Middle frontal gyrus (tissue), 1 donor: ENCODE measurements around the gene UCHL5.
"Not testable (repeated sequence)": the region's sequence is repeated elsewhere in the genome, so short reads cannot be mapped to it uniquely, and the experiment has no call there.

Experiments used
- DNase-seq: peaks from one replicate; pipeline ENCODE4 v3.0.0-alpha.2; 2015; ENCODE audit warnings: low spot score; ENCODE audit errors: extremely low spot score

The UCHL5 gene

DNA sequence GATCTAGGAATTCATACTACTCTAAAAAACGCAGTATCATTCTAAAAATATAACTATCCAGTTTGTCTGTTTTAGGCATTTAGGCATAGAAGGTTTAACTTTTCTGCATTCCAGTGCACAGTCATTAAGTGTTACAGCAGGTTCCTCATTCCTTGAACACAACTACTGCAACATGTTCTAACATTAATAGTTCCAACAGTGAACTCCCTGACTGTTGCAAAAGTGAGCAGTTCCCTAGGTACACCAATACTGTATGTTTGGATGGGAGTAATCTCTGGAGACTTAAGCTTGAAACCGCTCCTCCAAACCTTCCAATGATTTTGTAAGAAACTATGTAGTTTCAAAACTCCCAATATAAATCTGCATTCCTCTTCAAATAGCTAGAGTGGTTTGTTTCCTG lies 46.2 kb downstream of the UCHL5 start:
- DNase-seq: no peak

DNA sequence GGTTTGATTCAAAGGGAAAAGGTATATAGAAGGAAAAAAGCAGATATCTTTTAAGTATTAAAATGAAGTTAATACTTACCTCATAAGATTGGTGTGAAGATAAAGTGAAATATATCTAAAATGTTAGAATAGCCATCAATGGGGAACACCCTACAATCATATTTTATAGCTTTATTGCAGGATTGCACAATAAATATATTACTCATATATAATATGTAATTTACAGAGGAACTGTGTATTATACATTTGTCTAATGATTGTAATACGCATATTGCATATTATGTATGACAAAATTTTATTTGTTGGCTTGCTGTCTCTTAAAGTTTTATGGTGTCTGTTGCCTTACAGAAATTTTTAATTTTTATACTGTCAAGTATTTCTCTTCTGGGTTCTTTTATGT lies 47.8 kb downstream of the UCHL5 start:
- no peak for DNase-seq

DNA sequence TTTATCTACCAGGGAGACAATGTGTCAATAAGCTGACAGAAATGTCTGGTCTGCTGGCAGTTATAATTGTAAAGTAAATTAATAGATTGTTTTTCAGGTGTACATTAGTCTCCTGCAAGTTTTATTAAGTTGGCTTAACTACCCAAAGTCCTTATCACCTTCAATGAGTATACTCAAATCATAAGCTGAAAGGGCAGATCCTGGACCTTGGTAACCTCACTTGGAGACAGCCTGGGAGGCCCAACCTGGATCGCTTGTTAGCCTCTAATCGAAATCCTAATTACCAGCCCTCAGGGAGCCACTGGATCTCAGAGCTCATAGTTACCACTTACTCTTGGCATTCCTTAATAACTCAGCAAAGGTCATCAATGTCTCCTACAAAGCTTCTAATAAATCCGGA lies 49.7 kb downstream of the UCHL5 start:
- no peak for DNase-seq

DNA sequence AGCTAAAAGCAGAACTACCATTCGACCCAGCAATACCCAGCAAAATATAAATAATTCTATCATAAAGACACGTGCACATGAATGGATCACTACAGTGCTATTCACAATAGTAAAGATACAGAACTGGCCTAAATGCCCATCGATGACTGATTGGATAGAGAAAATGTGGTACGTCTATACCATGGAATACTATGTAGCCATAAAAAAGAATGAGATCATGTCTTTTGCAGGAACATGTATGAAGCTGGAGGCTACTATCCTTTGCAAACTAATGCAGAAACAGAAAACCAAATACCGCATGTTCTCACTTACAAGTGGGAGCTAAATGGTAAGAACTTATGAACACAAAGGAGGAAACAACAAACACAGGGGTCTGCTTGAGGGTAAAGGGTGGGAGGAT lies 53.4 kb downstream of the UCHL5 start:
- no peak for DNase-seq

DNA sequence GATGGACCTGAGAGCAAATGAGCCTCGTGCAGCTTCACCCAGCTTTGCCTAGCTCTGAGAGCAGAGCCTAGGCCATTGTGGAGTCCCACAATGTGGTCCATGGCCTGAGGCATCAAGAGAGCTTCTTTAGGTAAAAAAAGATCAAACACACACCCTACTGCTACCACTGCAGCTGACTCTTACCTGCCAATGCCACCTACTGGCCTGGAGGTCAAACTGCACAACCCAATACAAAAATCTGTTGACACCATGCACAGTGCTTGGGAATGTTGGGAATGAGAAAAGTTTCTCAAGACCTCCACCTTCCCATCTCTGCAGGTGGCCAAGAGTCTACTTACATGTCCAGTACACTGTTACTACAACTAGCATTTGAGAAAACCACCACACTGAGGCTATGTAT lies 60.6 kb downstream of the UCHL5 start:
- no peak for DNase-seq

DNA sequence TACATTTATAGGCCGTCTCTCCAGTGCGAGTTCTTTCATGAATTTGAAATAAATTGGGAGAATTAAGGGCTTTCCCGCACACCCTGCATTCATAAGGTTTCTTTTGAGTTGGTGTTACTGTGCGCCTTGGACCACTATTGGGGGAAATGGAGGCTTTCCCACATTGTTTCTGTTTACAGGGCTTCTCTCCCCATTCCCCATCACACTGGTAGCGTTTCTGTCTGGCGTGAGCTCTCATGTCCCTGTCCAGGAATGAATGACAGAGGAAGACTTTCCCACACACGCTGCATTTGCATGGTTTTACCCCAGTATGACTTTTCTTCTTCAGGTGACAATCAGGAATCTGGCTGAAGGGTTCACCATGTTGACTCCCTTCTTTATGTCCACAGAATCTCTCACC lies 65.0 kb downstream of the UCHL5 start:
- DNase-seq: no peak

DNA sequence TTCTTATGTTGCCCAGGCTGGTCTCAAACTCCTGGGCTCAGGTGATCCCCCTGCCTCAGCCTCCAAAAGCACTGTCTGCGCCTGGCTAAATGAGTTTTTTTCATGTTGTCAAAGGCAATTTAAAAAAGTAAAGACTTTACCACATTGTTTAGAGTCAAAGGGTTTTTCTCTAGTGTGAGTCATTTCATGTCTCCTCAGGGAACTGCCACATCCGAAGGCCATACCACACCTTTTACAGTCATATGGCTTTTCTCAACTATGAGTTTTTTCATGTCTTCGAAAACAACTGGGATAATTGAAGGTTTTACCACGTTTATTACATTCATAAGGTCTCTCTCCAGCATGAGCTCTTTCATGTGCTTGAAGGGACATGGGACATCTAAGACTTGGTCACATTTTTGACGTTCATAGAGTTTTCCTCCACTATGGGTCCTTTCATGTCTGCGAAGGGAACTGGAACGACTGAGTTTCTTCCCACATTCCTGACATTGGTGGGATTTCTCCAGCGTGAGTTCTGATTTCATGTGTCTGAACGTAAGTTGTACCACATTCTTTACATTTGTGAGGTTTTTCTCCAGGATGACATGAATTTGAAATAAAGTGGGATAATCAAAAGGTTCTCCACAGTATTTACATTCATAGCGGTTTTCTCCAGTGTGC lies 65.6 kb downstream of the UCHL5 start:
- DNase-seq: no peak

DNA sequence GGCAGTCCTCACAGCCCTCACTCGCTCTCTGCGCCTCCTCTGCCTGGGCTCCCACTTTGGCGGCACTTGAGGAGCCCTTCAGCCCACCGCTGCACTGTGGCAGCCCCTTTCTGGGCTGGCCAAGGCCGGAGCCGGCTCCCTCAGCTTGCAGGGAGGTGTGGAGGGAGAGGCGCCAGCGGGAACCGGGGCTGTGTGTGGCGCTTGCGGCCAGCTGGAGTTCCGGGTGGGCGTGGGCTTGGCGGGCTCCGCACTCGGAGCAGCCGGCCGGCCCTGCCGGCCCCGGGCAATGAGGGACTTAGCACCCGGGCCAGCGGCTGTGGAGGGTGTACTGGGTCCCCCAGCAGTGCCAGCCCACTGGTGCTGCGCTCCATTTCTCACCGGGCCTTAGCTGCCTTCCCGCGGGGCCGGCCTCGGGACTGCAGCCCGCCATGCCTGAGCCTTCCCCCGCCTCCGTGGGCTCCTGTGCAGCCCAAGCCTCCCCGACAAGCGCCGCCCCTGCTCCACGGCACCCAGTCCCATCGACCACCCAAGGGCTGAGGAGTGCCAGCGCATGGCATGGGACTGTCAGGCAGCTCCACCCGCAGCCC lies 72.3 kb downstream of the UCHL5 start:
- not testable (repeated sequence) for DNase-seq

DNA sequence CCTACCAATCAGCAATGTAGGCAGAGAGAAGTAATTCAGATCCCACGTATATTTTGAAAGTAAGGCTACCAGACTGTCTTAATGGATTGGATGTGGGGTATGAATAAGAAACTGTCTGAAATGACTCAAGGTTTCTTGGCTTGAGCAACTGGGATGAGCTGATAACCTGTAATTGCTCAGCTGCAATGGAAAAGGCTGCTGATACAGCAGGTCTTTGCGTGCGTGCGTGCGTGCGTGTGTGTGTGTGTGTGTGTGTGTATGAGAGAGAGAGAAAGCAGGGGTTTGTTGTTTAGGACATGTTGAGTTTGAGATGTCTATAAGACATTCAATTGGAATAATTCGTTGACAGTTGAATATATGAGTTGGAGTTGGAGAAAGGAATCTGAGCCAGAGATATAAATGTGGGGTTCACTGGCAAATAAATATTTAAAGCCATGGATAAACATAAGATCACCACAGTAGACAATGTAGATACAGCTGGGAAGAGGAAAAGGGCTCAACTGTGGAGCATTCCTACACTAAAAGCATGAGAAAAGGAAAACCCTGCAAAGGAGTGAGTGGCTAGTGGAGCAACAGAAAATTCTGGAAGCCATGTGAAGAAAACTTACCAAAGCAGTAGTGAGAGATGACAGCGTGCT lies 72.9 kb downstream of the UCHL5 start:
- DNase-seq: no peak

DNA sequence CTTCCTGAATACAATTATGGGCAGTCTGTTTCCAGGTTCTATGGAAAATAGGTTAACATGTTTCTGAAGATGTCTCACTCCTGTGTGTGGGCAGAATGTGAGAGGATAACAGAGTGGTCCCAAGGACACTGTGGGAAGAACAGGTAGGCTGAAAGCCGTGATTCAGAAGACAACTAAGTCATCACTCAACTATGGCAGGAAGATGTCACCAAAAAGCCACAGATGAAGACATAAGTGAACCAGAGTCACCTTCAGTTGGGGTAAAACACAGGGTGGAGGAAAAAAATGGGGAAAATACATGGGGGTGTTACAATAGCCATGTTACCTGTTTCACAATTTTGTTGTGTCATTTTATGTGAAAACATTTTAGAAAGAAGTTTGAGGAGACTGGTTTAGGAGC lies 75.1 kb downstream of the UCHL5 start:
- no peak for DNase-seq

DNA sequence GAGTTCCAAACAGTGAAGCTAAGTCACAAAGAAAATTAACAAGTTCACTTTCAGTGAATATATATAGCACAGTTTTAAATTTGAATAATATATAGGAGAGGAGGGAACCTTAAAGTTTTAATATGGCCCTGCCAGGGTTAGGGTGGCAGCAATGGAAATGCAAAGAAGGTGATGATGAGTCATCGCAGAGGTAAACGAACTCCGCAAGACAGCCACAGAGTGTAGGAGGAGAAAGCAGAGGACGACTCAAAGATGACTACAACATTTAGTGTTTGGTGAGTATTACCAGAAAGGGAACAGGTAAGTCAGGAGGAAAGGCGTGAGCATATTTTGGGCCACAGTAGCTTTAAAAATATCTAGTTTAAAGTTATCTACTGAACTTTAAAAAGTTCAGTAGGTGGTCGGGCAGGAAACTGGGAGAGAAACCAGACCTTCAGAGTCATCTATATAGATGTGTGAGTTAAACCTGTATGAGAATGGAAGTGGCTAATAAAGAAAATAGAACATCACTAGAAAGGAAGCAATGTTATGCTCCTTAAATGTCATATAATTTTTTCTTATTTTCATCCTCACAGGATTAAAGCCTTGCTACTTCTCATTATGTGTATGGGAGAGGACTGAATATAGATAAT lies 75.7 kb downstream of the UCHL5 start:
- no peak for DNase-seq

DNA sequence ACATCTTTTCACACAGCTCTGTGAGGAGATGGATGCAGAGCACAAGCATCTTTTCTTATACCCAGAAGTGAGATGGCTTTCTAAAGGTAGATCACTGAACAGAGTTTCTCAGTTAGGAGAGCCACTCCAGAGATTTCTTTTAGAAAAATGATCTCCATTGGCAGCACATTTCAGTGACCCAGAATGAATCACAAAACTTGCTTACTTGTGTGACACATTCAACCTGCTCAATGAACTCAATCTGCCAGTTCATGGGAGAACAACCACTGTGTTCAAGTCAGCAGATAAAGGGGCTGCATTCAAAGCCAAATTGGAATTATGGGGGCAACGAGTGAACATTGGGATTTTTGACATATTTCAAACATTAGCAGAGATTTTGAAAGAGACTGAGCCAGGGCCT lies 78.3 kb downstream of the UCHL5 start:
- no peak for DNase-seq

DNA sequence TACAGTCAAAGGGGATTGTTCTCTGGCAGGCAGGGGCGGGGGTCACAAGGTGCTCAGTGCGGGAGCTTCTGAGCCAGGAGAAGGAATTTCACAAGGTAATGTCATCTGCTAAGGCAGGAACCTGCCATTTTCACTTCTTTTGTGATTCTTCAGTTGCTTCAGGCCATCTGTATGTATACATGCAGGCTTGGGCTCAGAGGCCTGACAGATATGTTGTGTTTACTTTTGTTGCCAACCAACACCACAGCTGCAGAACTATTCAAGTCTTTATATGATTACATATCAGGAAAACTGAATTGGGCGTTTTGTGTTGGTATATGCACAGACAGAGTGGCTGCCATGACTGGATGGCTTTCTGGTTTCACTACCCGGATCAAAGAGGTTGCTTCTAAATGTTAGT lies 78.8 kb downstream of the UCHL5 start:
- not testable (repeated sequence) for DNase-seq

DNA sequence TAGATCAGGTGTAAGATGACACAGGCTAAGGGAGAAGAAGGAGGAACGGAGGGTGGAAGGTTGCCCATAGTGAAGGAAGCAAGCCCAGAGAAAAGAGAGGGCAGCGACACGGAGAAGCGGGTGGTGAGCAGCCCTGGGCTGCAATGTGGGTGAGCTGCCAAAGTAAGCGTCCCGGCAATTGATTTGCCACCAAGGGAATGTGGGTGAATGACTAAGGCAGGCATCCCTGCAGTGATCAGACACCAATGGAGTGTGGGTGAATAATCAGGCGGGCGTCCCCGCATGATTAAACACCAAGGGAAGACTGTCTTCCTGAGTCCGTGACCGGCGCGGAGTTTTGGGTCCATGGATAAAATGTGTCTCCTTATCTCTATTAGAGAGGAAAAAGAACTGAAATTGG lies 79.6 kb downstream of the UCHL5 start:
- no peak for DNase-seq

DNA sequence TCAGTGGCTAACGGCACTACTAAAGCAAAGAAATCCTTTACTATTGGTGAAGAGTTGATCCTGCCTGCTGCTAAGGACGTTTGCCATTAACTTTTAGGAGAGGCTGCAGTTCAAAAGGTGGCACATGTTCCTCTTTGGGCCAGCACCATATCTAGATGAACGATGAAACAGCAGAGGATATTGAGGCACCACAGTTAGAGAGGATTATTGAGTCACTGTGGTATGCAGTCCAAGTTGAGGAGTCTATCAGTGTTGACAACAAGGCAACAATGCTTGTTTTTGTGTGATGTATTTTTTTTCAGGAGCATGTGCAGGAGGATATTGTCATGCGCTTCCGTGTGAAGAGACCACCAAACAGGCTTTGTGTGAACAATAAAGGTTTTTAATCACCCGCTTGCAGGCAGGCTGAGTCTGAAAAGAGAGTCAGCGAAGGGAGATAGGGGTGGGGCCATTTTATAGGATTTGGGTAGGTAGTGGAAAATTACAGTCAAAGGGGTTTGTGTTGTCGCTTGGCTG lies 80.9 kb downstream of the UCHL5 start:
- no peak for DNase-seq

DNA sequence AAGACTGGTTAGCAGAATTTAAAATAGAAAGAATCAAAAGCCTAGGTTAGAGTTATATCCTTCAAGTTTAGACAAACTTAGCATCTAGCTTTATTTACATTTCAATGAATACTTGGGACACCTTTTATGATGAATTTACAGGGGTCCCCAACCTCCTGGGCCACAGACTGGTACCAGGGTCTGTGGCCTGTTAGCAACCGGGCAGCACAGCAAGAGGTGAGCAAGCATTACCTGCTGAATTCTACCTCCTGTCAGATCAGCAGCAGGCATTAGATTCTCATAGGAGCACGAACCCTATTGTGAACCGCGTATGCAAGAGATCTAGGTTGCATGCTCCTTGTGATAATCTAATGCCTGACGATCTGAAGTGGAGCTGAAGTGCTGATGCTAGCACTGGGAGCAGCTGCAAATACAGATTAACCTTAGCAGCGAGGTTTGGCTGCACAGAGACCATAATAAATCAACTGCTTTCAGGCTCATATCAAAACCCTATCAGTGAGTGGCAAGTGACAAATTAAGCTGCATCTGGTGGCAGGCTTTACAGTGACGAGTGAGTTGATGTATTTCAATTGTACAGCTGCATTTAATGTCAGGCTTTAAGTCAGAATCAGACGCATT lies 82.0 kb downstream of the UCHL5 start:
- no peak for DNase-seq

DNA sequence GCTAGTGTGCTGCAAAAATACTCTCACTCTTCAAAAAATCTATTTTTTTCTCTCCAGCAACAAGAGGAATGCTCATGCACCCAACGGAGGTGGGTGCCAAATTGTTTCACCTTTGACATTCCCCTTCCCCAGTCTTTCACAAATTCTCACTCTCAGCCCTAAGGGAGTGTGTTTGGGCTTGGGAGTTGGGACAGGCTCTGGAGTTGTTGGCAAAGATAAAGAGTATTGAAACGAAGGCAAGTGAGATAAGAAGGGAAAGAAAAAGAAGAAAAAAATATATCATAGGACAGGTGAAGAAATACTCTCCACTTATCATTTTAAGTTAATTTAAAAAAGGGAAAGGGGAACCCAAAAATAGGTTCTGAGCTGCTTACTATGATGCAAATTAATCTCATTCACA lies 82.6 kb downstream of the UCHL5 start:
- DNase-seq: no peak

DNA sequence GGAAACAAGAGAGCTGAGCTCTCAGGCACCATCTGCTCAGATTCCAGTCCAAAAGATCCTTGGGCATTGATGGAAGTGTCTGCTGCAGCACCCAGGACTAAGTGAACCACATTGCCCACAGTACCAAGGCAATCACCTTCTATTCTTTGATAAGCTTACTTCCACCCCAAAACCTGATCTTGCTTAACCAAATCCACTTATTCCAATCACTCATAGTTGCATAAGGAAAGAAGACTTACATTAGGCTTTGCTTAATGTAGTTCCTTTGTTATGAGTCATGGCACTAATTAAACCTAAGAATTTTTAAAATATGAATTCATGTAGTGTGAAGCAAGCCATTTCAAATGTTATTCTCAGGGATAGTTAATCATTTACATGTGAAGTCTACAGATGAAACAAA lies 84.5 kb downstream of the UCHL5 start:
- DNase-seq: no peak

DNA sequence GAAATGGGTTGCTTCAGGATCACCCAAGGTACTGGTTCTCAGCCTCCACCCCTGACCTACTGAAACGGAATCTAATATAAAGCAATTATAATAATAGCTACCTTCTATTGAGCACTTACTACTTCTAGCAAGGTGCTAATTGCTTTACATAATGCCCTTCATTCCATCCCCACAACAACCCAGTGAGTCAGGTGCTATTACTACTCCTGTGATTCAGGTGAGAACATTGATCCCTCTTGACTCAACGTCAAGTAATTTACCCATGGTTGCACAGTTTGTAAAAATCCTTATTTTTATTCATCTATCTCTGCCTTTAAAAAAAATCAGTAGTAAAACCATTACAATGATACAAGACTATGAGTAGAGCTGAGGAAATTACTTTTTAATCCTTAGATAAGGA lies 85.2 kb downstream of the UCHL5 start:
- DNase-seq: no peak

DNA sequence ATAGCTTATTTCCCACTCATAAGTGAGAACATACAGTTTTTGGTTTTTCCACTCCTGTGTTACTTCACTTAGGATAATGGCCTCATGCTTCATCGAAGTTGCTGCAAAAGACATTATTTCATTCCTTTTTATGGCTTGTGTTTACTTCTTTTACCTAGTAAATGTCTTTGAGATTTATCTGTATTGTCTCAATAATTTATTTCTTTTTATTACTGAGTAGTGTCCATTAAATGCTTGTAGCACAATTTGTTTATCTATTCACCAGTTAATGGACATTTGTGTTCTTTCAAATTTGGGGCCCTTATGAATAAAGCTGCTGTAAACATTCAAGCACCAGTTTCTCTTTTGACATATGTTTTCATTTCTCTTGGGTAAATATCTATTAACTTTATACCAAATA lies 86.0 kb downstream of the UCHL5 start:
- DNase-seq: no peak

DNA sequence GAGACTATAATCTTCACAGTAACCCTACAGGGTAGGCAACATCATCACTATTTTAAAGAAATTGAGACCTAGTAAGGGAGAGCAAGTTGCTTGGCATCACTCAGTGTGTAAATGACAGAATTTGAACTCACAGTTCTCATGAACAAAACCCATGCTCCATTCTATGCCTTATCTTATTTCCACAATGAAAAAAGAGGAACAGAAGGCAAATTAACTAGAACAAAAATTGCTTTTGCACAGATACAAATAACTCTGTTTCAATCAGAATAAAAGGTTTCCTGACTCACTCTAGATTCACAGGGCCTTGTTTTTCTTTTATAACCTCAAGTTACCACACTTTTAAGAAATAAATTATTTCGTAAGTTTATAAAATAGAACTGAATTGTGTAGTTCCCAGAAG lies 90.1 kb downstream of the UCHL5 start:
- no peak for DNase-seq

DNA sequence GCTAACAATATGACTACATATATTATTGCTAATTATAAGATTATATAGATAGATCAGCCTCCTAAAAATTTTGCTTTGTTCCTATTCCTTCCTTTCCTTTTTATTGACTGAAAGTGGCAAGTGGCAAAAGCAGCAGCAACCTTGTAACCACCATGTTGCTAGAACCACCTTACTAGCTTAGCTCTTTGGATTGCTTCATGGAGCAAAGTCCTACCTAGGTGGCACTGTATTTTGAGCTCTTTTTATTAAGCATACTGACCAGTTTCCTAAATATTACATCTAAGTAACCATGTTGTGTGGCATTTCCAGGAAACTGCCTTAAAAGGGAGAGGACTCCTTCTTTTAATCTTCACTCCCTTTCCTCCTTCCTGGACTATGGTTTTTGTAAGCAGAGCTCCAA lies 90.8 kb downstream of the UCHL5 start:
- no peak for DNase-seq
